Thyroid gland (tissue), 4 donors: ENCODE results near the gene TRMT2A.

Source experiments
- POLR2A ChIP-seq, 2 donors: fragments of 450-650 bp; IDR thresholded peaks; one replicate each; pipeline ENCODE4 v1.6.1; 2017; ENCODE audit warnings: antibody characterized with exemption in 2 of 2, mild to moderate bottlenecking in 2 of 2, moderate library complexity in 1 of 2
- TF ChIP-seq, protein P1 (sequence below), 6 experiments: fragments of 200-600 bp in 3 of 6; fragments of 450-650 bp in 3 of 6; sonication (generic) in 3 of 6; IDR thresholded peaks; one replicate each; pipeline ENCODE4 v1.5.1; 2016 to 2019; ENCODE audit warnings: antibody characterized with exemption in 6 of 6, mild to moderate bottlenecking in 2 of 6, inconsistent platforms in 1 of 6, moderate library complexity in 1 of 6

GRCh38 chr22:20080776-20081654 is 36.0 kb downstream of the TRMT2A start:
- TF ChIP-seq, protein P1, sequence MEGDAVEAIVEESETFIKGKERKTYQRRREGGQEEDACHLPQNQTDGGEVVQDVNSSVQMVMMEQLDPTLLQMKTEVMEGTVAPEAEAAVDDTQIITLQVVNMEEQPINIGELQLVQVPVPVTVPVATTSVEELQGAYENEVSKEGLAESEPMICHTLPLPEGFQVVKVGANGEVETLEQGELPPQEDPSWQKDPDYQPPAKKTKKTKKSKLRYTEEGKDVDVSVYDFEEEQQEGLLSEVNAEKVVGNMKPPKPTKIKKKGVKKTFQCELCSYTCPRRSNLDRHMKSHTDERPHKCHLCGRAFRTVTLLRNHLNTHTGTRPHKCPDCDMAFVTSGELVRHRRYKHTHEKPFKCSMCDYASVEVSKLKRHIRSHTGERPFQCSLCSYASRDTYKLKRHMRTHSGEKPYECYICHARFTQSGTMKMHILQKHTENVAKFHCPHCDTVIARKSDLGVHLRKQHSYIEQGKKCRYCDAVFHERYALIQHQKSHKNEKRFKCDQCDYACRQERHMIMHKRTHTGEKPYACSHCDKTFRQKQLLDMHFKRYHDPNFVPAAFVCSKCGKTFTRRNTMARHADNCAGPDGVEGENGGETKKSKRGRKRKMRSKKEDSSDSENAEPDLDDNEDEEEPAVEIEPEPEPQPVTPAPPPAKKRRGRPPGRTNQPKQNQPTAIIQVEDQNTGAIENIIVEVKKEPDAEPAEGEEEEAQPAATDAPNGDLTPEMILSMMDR (IDR thresholded peaks at IDR 0.05) = no peak
- TF ChIP-seq POLR2A (IDR thresholded peaks at IDR 0.05) = no peak
